ENCODE data around the gene LSAMP.
"Not testable (repeated sequence)": the region's sequence is repeated elsewhere in the genome, so short reads cannot be mapped to it uniquely, and the experiment has no call there.

LSAMP gene

DNA sequence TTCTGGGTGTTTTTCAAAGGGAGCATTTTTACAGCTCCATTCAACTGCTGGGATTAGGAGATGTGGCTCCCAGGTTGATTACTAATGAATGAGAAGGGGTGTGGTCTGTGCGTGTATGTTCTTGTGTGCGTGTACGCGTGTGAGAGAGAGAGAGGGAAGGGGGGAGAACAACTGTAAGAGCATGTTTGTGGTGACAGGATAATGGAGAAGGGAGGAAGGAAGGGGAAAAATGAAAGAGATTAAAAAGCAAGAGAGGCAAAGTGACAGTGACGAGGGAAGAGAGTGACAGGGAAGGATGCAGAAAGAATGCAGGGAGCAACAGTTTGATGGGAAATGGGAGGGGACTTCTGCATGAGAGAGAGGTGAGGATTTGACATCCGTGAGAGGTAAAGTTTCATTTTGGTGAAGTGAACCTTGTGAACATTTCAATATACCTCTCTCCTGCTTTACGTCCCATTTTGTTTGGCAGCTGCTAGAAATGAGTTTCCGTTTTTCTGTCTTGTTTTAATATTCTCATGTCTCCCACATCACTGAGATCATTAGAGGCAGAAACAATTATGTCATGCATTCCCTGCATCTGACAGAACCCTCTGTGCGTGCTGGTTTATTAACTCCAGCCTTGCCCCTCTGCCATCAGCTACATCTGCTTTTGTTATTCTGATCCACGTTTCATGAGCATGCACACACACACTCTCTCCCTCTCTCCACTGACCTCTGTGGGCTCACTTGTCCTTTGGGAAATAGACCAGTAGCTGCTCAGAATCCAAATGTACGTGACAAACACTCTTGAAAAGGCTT lies 660.3 kb downstream of the LSAMP start:
- Histone ChIP-seq H2BK120ac (ENCODE audit: low read depth, low read length) (no peak overlapping the region), H3K4me3 (ENCODE audit: low read length) (no peak overlapping the region), H3K23ac (ENCODE audit: low read length) (no peak overlapping the region), H3K27me3 (ENCODE audit: insufficient read depth, low read length, poor library complexity) (no peaks in the 10 kb centered on the region), H3K36me3 (ENCODE audit: control insufficient read depth, insufficient read depth, low read length) (no peaks in the 10 kb centered on the region), H4K5ac (ENCODE audit: low read length) (no peak overlapping the region), H4K8ac (ENCODE audit: low read depth, low read length) (no peak overlapping the region), H2AK5ac (ENCODE audit: low read length) (no peak overlapping the region), H3K4ac (ENCODE audit: low read depth, low read length) (no peak overlapping the region), H3K4me1 (ENCODE audit: control insufficient read depth, low read depth, low read length) (no peaks in the 10 kb centered on the region), H3K79me1 (ENCODE audit: low read length) (no peaks in the 10 kb centered on the region), H3K27ac (ENCODE audit: low read depth, low read length) (no peak overlapping the region), H3K79me2 (ENCODE audit: control insufficient read depth, insufficient read depth, low read length) (no peaks in the 10 kb centered on the region), H3K56ac (ENCODE audit: low read length) (no peak overlapping the region), H2BK5ac (ENCODE audit: low read length) (no peak overlapping the region), H3K9ac (ENCODE audit: low read length) (peak overlapping the region; percentile 21), H3K18ac (ENCODE audit: low read length) (no peak overlapping the region), H3K4me2 (ENCODE audit: low read length) (peak overlapping the region; percentile 38), H2BK15ac (replicated peaks; ENCODE audit: low read depth) (no peak overlapping the region)
- DNase-seq = no peak
- WGBS (ENCODE audit: extremely low coverage, insufficient coverage, low lambda C conversion rate) = no CpG with 5 or more reads among the region's 11 CpGs

DNA sequence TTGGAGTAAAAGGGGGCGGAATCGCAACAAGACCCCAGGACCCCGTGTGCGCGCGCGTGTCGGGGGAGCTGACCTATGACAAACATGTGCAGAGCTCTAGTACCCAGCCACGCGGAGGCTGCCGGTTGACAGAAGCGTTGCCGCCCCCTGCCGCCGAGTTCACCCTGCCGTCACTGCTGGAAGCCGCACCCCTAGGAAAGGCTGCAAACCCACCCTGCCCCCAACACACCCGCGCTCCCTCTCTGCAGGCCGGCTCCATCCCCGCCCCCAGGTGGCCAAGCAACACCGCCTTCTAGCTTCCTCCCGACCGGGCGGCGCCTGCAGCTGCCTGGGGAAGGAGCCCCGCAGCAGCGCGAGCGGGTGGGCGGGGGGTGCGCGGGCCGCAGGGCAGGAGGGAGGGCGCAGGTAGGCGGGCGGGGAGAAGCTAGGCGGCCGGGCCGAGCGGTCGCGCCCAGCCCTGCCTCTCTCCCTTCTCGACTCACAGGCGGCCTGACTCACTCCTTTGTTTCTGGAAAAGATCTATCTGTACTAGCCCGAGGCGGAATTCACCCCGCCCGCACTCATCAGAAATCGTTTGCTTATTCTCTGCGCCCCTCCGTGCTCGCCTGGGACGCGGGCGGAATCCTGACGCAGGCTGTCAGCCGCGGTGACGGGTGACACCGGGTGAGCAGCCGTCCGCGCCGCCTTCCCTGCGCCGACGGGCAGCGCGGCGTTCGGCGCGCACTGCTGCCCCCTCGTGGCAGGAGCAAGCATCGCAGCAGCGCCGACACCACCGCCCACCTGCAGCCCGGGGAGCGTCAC lies 661.1 kb downstream of the LSAMP start:
- peak overlapping the region; percentile 85 for H3K56ac ChIP-seq (ENCODE audit: low read length)
- peak overlapping the region; percentile 35 for H3K18ac ChIP-seq (ENCODE audit: low read length)
- no peak overlapping the region for H2BK15ac ChIP-seq (replicated peaks; ENCODE audit: low read depth)
- H3K23ac ChIP-seq (ENCODE audit: low read length) = no peak overlapping the region
- peak; percentile 94 for DNase-seq
- peak overlapping the region; percentile 26 for H3K4ac ChIP-seq (ENCODE audit: low read depth, low read length)
- H3K79me2 ChIP-seq (ENCODE audit: control insufficient read depth, insufficient read depth, low read length) = no peaks in the 10 kb centered on the region
- H3K4me1 ChIP-seq (ENCODE audit: control insufficient read depth, low read depth, low read length) = no peaks in the 10 kb centered on the region
- no peaks in the 10 kb centered on the region for H3K36me3 ChIP-seq (ENCODE audit: control insufficient read depth, insufficient read depth, low read length)
- no peaks in the 10 kb centered on the region for H3K27me3 ChIP-seq (ENCODE audit: insufficient read depth, low read length, poor library complexity)
- peak overlapping the region; percentile 45 for H3K4me2 ChIP-seq (ENCODE audit: low read length)
- H2AK5ac ChIP-seq (ENCODE audit: low read length) = no peak overlapping the region
- H4K5ac ChIP-seq (ENCODE audit: low read length) = no peak overlapping the region
- no peak overlapping the region for H2BK120ac ChIP-seq (ENCODE audit: low read depth, low read length)
- H3K9ac ChIP-seq (ENCODE audit: low read length) = peak overlapping the region; percentile 73
- no peak overlapping the region for H4K8ac ChIP-seq (ENCODE audit: low read depth, low read length)
- no CpG with 5 or more reads among the region's 81 CpGs for WGBS (ENCODE audit: extremely low coverage, insufficient coverage, low lambda C conversion rate)
- peak overlapping the region; percentile 79 for H3K27ac ChIP-seq (ENCODE audit: low read depth, low read length)
- no peaks in the 10 kb centered on the region for H3K79me1 ChIP-seq (ENCODE audit: low read length)
- H2BK5ac ChIP-seq (ENCODE audit: low read length) = no peak overlapping the region
- H3K4me3 ChIP-seq (ENCODE audit: low read length) = peak overlapping the region; percentile 62

DNA sequence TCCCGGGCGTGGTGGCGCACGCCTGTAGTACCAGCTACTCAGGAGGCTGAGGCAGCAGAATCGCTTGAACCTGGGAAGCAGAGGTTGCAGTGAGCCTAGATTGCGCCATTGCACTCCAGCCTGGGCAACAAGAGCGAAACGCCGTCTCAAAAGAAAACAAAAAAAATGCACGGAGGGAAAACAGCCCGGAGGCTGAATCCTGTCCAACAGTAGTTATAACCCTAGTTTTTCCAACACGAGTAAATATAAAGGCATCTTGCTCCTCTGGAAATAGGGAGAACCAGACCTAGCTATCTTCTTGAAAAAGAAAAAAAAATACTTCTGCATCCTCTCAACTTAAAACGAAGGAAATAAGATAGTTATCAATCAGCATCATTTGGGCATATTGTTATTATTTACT lies 661.9 kb downstream of the LSAMP start:
- not testable (repeated sequence) for H3K79me1 ChIP-seq (ENCODE audit: low read length); H3K4me2 ChIP-seq (ENCODE audit: low read length); H2BK5ac ChIP-seq (ENCODE audit: low read length); H4K5ac ChIP-seq (ENCODE audit: low read length); H4K8ac ChIP-seq (ENCODE audit: low read depth, low read length); H3K56ac ChIP-seq (ENCODE audit: low read length); DNase-seq; H3K9ac ChIP-seq (ENCODE audit: low read length); H3K23ac ChIP-seq (ENCODE audit: low read length); H2BK15ac ChIP-seq (replicated peaks; ENCODE audit: low read depth); H2AK5ac ChIP-seq (ENCODE audit: low read length); H3K4me3 ChIP-seq (ENCODE audit: low read length); H3K27me3 ChIP-seq (ENCODE audit: insufficient read depth, low read length, poor library complexity); H3K79me2 ChIP-seq (ENCODE audit: control insufficient read depth, insufficient read depth, low read length); H2BK120ac ChIP-seq (ENCODE audit: low read depth, low read length); H3K4me1 ChIP-seq (ENCODE audit: control insufficient read depth, low read depth, low read length); H3K4ac ChIP-seq (ENCODE audit: low read depth, low read length); H3K36me3 ChIP-seq (ENCODE audit: control insufficient read depth, insufficient read depth, low read length); H3K27ac ChIP-seq (ENCODE audit: low read depth, low read length); H3K18ac ChIP-seq (ENCODE audit: low read length)
- no CpG with 5 or more reads among the region's 13 CpGs for WGBS (ENCODE audit: extremely low coverage, insufficient coverage, low lambda C conversion rate)

GRCh38 chr3:115779011-115779410 lies 666.3 kb downstream of the LSAMP start:
- Histone ChIP-seq H2BK15ac (replicated peaks; ENCODE audit: low read depth) (no peak overlapping the region), H3K4ac (ENCODE audit: low read depth, low read length) (no peak overlapping the region), H2BK5ac (ENCODE audit: low read length) (no peak overlapping the region), H3K9ac (ENCODE audit: low read length) (no peak overlapping the region), H4K5ac (ENCODE audit: low read length) (no peak overlapping the region), H3K79me2 (ENCODE audit: control insufficient read depth, insufficient read depth, low read length) (no peaks in the 10 kb centered on the region), H2BK120ac (ENCODE audit: low read depth, low read length) (no peak overlapping the region), H3K18ac (ENCODE audit: low read length) (no peak overlapping the region), H3K36me3 (ENCODE audit: control insufficient read depth, insufficient read depth, low read length) (no peaks in the 10 kb centered on the region), H3K23ac (ENCODE audit: low read length) (no peak overlapping the region), H3K4me3 (ENCODE audit: low read length) (no peak overlapping the region), H3K27ac (ENCODE audit: low read depth, low read length) (no peak overlapping the region), H4K8ac (ENCODE audit: low read depth, low read length) (no peak overlapping the region), H2AK5ac (ENCODE audit: low read length) (no peak overlapping the region), H3K4me2 (ENCODE audit: low read length) (no peak overlapping the region), H3K27me3 (ENCODE audit: insufficient read depth, low read length, poor library complexity) (no peaks in the 10 kb centered on the region), H3K4me1 (ENCODE audit: control insufficient read depth, low read depth, low read length) (no peaks in the 10 kb centered on the region), H3K56ac (ENCODE audit: low read length) (no peak overlapping the region), H3K79me1 (ENCODE audit: low read length) (no peaks in the 10 kb centered on the region)
- WGBS (ENCODE audit: extremely low coverage, insufficient coverage, low lambda C conversion rate) = no CpG with 5 or more reads among the region's 2 CpGs
- no peak for DNase-seq

GRCh38 chr3:115772951-115773350 lies 672.3 kb downstream of the LSAMP start:
- H4K8ac ChIP-seq (ENCODE audit: low read depth, low read length) = no peak overlapping the region
- no peaks in the 10 kb centered on the region for H3K36me3 ChIP-seq (ENCODE audit: control insufficient read depth, insufficient read depth, low read length)
- no peak overlapping the region for H2BK120ac ChIP-seq (ENCODE audit: low read depth, low read length)
- H2BK5ac ChIP-seq (ENCODE audit: low read length) = no peak overlapping the region
- no peak overlapping the region for H3K56ac ChIP-seq (ENCODE audit: low read length)
- no peak overlapping the region for H2BK15ac ChIP-seq (replicated peaks; ENCODE audit: low read depth)
- no CpG with 5 or more reads among the region's 1 CpG for WGBS (ENCODE audit: extremely low coverage, insufficient coverage, low lambda C conversion rate)
- H2AK5ac ChIP-seq (ENCODE audit: low read length) = no peak overlapping the region
- no peaks in the 10 kb centered on the region for H3K79me1 ChIP-seq (ENCODE audit: low read length)
- H3K4me1 ChIP-seq (ENCODE audit: control insufficient read depth, low read depth, low read length) = no peaks in the 10 kb centered on the region
- no peak overlapping the region for H3K4me3 ChIP-seq (ENCODE audit: low read length)
- H3K9ac ChIP-seq (ENCODE audit: low read length) = no peak overlapping the region
- no peak overlapping the region for H3K27ac ChIP-seq (ENCODE audit: low read depth, low read length)
- H3K27me3 ChIP-seq (ENCODE audit: insufficient read depth, low read length, poor library complexity) = no peaks in the 10 kb centered on the region
- H4K5ac ChIP-seq (ENCODE audit: low read length) = no peak overlapping the region
- no peak overlapping the region for H3K4ac ChIP-seq (ENCODE audit: low read depth, low read length)
- no peaks in the 10 kb centered on the region for H3K79me2 ChIP-seq (ENCODE audit: control insufficient read depth, insufficient read depth, low read length)
- no peak overlapping the region for H3K23ac ChIP-seq (ENCODE audit: low read length)
- H3K18ac ChIP-seq (ENCODE audit: low read length) = no peak overlapping the region
- no peak overlapping the region for H3K4me2 ChIP-seq (ENCODE audit: low read length)
- DNase-seq = no peak

Data from mesendoderm (in vitro differentiated cells).